ENCODE results near the gene MAGI2.

DNA sequence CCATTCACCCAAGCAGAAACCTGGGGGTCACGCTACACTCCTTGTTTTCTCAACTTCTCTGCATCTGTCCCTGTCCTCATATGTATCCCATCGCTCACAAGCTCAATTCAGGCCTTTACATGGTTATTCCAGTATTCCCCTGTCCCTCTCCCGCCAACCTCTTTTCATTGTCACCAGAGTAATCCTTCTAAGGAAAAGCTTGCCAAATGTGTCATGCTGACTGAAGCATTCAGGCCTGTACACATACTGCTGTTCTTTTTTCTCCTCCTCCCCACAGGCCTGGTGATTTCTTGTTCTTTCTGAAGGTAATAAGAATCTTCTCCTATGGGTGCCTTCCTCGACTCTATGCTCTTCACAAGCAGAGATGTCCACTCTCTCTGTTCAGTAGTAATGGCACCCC is 1372.7 kb downstream of the MAGI2 start:
- no peak for TF ChIP-seq SNAI2 (CRISPR knock-in tag; IDR thresholded peaks at IDR 0.05)
- TF ChIP-seq, protein P1, sequence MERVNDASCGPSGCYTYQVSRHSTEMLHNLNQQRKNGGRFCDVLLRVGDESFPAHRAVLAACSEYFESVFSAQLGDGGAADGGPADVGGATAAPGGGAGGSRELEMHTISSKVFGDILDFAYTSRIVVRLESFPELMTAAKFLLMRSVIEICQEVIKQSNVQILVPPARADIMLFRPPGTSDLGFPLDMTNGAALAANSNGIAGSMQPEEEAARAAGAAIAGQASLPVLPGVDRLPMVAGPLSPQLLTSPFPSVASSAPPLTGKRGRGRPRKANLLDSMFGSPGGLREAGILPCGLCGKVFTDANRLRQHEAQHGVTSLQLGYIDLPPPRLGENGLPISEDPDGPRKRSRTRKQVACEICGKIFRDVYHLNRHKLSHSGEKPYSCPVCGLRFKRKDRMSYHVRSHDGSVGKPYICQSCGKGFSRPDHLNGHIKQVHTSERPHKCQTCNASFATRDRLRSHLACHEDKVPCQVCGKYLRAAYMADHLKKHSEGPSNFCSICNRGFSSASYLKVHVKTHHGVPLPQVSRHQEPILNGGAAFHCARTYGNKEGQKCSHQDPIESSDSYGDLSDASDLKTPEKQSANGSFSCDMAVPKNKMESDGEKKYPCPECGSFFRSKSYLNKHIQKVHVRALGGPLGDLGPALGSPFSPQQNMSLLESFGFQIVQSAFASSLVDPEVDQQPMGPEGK (CRISPR knock-in tag; IDR thresholded peaks at IDR 0.05; ENCODE audit: borderline replicate concordance) = no peak
- no peak for TF ChIP-seq ESRRG (CRISPR knock-in tag; IDR thresholded peaks at IDR 0.05)
- no peak for TF ChIP-seq CSRNP3 (CRISPR knock-in tag; IDR thresholded peaks at IDR 0.05)

Data from SK-N-SH treated with all-trans-retinoic acid at 6 μM for 48 hours (cell line).